NCI-H748 treated with DMSO at 0.1 percent for 48 hours (cell line): ENCODE data around the gene TJP1.
"Not testable (repeated sequence)": the region's sequence is repeated elsewhere in the genome, so short reads cannot be mapped to it uniquely, and the experiment has no call there.

Experiments
- DNase-seq: peaks from one replicate; lab custom pipeline; 2025; lab: John Stamatoyannopoulos, UW

Gene TJP1

GRCh38 chr15:29681166-29681845 lies 141.0 kb downstream of the TJP1 start:
- no peak for DNase-seq

DNA sequence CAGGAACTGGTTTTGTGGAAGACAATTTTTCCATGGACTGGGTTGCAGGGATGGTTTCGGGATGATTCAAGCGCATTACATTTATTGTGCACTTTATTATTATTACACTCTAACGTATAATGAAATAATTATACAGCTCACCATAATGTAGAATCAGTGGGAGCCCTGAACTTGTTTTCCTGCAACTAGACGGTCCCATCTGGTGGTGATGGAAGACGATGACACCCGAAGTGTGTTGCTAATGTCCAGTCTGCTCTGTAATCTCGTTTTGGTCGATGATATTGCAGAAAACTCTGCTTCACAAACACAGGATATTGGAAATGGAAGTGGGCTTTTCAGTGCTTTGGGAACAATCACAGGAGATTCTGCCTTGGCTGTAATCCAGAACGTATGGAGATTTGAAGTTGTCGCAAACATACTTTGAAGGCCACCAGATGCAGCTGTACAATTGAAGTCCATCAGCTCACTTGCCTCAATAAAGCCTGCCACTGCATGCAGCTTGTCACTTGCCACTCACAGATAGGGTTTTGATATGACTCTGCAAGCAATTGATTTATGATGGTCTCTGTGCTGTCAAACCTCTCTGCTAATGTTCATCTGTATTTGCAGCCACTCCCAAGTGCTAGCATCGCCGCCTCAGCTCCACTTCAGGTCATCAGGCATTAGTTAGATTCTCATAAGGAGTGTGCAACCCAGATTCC lies 141.7 kb downstream of the TJP1 start:
- DNase-seq, result no peak

DNA sequence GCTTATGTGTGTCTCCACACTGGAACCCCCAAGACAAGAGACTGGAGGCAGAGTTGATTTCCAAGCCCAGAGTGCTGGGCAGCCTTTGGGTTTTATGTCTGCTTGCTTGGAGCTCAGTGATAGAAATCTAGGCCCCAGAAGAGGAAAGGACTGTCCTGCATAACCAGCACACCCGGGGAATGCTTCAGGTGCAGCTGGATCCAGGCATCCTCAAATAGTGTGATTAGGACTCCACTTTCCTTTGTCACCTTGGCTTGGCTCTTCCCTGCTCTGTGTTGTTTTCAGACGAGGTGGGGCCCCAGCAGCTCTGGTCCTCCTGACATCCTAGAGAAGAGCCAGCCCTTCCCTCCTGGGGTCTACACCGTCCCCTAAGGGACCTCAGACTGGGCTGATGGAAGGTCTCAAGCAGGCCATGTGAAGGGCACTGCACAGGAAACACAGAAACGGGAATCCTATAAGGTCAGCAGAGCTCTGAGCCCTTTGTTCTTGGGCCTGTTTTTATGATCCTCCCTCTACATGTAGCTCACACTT lies 143.7 kb downstream of the TJP1 start:
- DNase-seq, result no peak

- no peak for DNase-seq
Measured at GRCh38 chr15:29677871-29678461, 144.3 kb downstream of the TJP1 start.

GRCh38 chr15:29677455-29677854 lies 144.8 kb downstream of the TJP1 start:
- no peak for DNase-seq

- no peak for DNase-seq
Measured at GRCh38 chr15:29676961-29677402, 145.3 kb downstream of the TJP1 start.

- not testable (repeated sequence) for DNase-seq
Measured at GRCh38 chr15:29676374-29676960, 145.8 kb downstream of the TJP1 start.

GRCh38 chr15:29675791-29676301 lies 146.4 kb downstream of the TJP1 start:
- DNase-seq, result no peak

DNA sequence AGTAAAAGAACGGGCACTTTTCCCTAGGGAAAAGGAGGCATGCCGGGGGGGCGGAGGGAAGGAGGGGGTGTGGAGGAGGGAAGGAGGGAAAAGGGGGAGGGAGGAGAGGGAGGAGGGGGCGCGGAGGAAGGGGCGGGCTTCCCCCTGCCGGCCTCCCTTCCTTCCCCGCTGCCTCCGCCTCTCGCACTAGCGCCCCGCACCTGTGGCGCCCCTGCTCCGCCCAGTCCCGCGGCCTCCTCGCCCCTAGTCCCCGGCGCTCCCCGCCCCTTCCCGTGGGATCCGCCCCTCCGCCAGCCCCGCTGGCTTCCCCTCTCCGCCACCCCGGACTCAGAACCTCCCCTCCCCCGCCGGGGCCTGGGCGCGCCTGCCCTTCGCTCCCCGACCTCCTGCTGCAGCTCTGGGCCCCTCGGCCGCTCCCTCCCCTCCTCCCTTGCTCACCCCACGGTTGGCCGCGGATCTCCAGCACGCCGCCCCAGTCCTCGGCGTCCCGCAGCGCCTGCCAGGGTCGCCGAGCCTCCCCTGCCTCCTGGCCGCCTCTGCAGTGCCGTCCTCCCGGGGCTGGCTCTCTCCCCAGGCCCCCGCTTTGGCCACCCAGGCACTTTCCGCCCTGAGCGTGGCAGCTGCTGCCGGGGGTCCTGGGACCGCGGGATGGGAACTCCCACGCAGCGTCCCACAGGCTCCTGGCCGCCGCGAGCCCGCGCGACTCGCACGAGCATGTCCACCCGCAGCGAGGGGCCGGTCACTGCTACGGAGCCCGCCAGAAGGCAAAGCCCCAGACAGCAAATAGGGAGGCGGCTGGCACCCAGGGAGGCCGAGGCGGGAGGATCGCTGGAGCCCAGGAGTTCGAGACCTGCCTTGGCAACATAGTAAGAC lies 147.4 kb downstream of the TJP1 start:
- no peak for DNase-seq

- no peak for DNase-seq
Measured at GRCh38 chr15:29672923-29673809, 149.1 kb downstream of the TJP1 start.

- DNase-seq, result no peak
Measured at GRCh38 chr15:29672446-29672845, 149.8 kb downstream of the TJP1 start.

- not testable (repeated sequence) for DNase-seq
Measured at GRCh38 chr15:29672046-29672445, 150.2 kb downstream of the TJP1 start.

GRCh38 chr15:29670998-29671981 lies 151.0 kb downstream of the TJP1 start:
- no peak for DNase-seq

DNA sequence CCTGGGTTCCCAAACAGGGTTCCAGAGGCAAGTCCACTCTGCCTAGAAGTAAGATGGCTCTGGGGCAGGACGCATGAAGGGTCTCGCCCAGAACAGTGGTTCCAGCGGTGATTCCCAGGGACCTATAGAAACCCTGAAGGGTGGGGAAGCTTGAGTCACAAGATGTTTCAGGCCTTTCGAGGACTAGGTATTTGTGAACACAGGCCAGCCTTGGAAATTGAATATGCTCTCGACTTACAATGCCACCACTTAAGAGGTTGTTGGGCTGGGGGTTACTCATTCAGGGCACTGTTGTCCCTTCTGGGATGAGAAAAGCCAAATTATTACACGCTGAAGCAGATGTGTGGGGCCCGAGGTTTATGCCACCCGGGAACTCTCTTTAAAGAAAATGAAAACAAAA lies 152.0 kb downstream of the TJP1 start:
- DNase-seq, result no peak

DNA sequence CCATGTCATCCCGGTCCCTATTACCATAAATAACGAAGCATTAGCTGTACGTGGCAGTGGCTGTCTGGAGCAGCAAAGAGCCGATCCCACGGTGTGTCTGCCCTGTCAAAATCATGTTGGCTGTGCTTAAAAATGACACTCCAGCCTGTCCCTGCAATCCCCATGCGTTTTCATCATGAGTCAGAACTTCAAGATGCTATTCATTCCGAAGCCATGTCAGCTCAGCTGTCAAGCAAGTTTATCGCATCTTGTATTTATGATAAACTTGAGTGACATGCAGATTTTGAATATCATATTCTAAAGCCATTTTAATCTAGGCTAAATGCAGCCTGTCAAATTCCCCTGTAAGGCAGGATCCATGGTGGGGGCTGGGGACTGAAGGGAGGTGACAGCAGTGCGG lies 152.4 kb downstream of the TJP1 start:
- no peak for DNase-seq

GRCh38 chr15:29668120-29668602 lies 154.1 kb downstream of the TJP1 start:
- peak; percentile 57 for DNase-seq

GRCh38 chr15:29666241-29666640 lies 156.0 kb downstream of the TJP1 start:
- no peak for DNase-seq

DNA sequence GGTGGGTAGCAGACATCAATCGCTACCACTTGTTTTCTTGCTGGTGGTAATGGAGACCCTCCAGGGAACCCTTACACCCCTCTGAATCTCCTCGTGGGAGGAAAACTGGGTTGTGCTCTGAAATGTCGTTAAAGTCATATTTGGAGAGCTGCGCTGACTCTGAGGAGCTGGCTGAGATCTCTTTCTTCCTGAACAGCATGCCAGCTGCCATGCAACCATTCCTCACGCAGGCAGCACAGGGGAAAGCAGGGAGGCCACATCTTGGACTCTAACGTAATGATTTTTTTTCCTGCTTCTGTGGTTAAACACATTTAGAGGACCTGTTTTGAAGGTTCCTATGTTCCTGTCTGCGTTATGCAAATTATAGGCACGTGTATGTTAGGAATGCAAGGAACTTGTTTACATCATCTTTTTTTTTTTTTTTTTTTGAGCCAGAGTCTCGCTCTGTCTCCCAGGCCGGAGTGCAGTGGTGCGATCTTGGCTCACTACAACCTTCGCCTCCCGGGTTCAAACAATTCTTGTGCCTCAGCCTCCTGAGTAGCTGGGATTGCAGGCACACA lies 156.7 kb downstream of the TJP1 start:
- no peak for DNase-seq

- DNase-seq, result no peak
Measured at GRCh38 chr15:29664406-29664805, 157.9 kb downstream of the TJP1 start.
